Large intestine (tissue), 3 donors: ENCODE measurements around the gene AK9. TPM values are rescaled to one million over a fixed set of nuclear protein-coding genes. Genes with fewer than 3 reads are reported as not detected.

ENCODE experiments used
- DNase-seq, 2 donors: peaks; one replicate each; pipeline versions ENCODE4 v3.0.0 to v3.0.0-alpha.2; 2013
- H3K27ac ChIP-seq: one replicate; pipeline ENCODE4 v1.5.1; 2013; ENCODE audit warnings: low read length
- H3K27me3 ChIP-seq: 2 replicates; pipeline ENCODE4 v1.6.1; 2013; ENCODE audit warnings: low read length; ENCODE audit not compliant: control insufficient read depth, insufficient read depth
- H3K36me3 ChIP-seq: 2 replicates; pipeline ENCODE4 v1.6.1; 2013; ENCODE audit warnings: low read length; ENCODE audit not compliant: control insufficient read depth, insufficient read depth
- H3K4me1 ChIP-seq: one replicate; pipeline ENCODE4 v1.6.1; 2013; ENCODE audit warnings: low read length; ENCODE audit not compliant: control insufficient read depth, insufficient read depth
- H3K4me3 ChIP-seq: one replicate; pipeline ENCODE4 v1.5.1; 2013; ENCODE audit warnings: low read length
- H3K9me3 ChIP-seq: one replicate; pipeline ENCODE4 v1.6.1; 2013; ENCODE audit warnings: mild to moderate bottlenecking, low read depth, low read length, moderate library complexity; ENCODE audit not compliant: control insufficient read depth
- WGBS: methylation state at CpG from one replicate; pipeline ENCODE4 v1.1.5; 2013; ENCODE audit warnings: low lambda C conversion rate; ENCODE audit not compliant: insufficient coverage; 5-methylcytosine and 5-hydroxymethylcytosine counted together
- polyA plus RNA-seq: library from polyadenylated mRNA; unstranded; fragments of 120-200 nt; gene quantifications from one replicate; pipeline ENCODE4 v1.2.1, GENCODE V29; 2013

Gene AK9
- polyA plus RNA-seq, 1 donor, result 7.2 TPM

- Histone ChIP-seq H3K27ac (no peak overlapping the region), H3K27me3 (no peaks in the 10 kb centered on the region), H3K36me3 (peaks cover 60% of the 10 kb centered on the region), H3K4me3 (no peak overlapping the region), H3K4me1 (peaks cover 11% of the 10 kb centered on the region), H3K9me3 (no peaks in the 10 kb centered on the region)
- WGBS, result 100% methylated on average over 1 of the region's 4 CpGs
- DNase-seq, result no peak
These were observed 216.0 kb downstream of the AK9 start for GRCh38 chr6:109474995-109475394.

GRCh38 chr6:109473120-109473519, 217.9 kb downstream of the AK9 start:
- Histone ChIP-seq H3K27me3 (no peaks in the 10 kb centered on the region), H3K4me1 (peaks cover 9% of the 10 kb centered on the region), H3K9me3 (no peaks in the 10 kb centered on the region), H3K36me3 (peaks cover 71% of the 10 kb centered on the region), H3K4me3 (no peak overlapping the region), H3K27ac (no peak overlapping the region)
- DNase-seq, result no peak
- WGBS, result no CpG with 5 or more reads among the region's 3 CpGs

GRCh38 chr6:109472132-109472995, 218.6 kb downstream of the AK9 start:
- no peaks in the 10 kb centered on the region for H3K9me3 ChIP-seq
- H3K4me3 ChIP-seq, result no peak overlapping the region

GRCh38 chr6:109471105-109471810, 219.7 kb downstream of the AK9 start:
- peaks cover 1% of the 10 kb centered on the region for H3K4me1 ChIP-seq
- no peak for DNase-seq
- H3K4me3 ChIP-seq, result no peak overlapping the region
- H3K27me3 ChIP-seq, result no peaks in the 10 kb centered on the region
- peaks cover 74% of the 10 kb centered on the region for H3K36me3 ChIP-seq
- no CpG with 5 or more reads among the region's 5 CpGs for WGBS
- H3K27ac ChIP-seq, result no peak overlapping the region
- no peaks in the 10 kb centered on the region for H3K9me3 ChIP-seq

More at GRCh38 chr6:109472132-109472995, 218.6 kb downstream of the AK9 start:
- 80% methylated on average over 1 of the region's 9 CpGs for WGBS
- peaks cover 2% of the 10 kb centered on the region for H3K4me1 ChIP-seq
- no peak overlapping the region for H3K27ac ChIP-seq
- H3K27me3 ChIP-seq, result no peaks in the 10 kb centered on the region
- peaks cover 77% of the 10 kb centered on the region for H3K36me3 ChIP-seq
- no peak for DNase-seq

GRCh38 chr6:109469591-109470189, 221.3 kb downstream of the AK9 start:
- DNase-seq, result no peak
- no peaks in the 10 kb centered on the region for H3K9me3 ChIP-seq
- no peak overlapping the region for H3K27ac ChIP-seq
- H3K4me3 ChIP-seq, result no peak overlapping the region
- no peaks in the 10 kb centered on the region for H3K27me3 ChIP-seq
- peaks cover 6% of the 10 kb centered on the region for H3K4me1 ChIP-seq
- H3K36me3 ChIP-seq, result peaks cover 78% of the 10 kb centered on the region
- WGBS, result 88% methylated on average over 1 of the region's 5 CpGs

GRCh38 chr6:109467696-109468095, 223.3 kb downstream of the AK9 start:
- Histone ChIP-seq H3K4me3 (no peak overlapping the region), H3K4me1 (peaks cover 6% of the 10 kb centered on the region), H3K27me3 (no peaks in the 10 kb centered on the region), H3K9me3 (no peaks in the 10 kb centered on the region), H3K27ac (no peak overlapping the region), H3K36me3 (peaks cover 63% of the 10 kb centered on the region)
- WGBS, result no CpG with 5 or more reads among the region's 6 CpGs
- no peak for DNase-seq

GRCh38 chr6:109466212-109466923, 224.6 kb downstream of the AK9 start:
- DNase-seq, result peak; percentile 49 to 68
- Histone ChIP-seq H3K27me3 (no peaks in the 10 kb centered on the region), H3K4me3 (no peak overlapping the region), H3K36me3 (peaks cover 54% of the 10 kb centered on the region), H3K4me1 (peaks cover 6% of the 10 kb centered on the region), H3K27ac (peak overlapping the region; percentile 71), H3K9me3 (no peaks in the 10 kb centered on the region)
- WGBS, result no CpG with 5 or more reads among the region's 7 CpGs

GRCh38 chr6:109465772-109466171, 225.2 kb downstream of the AK9 start:
- WGBS, result no CpG with 5 or more reads among the region's 7 CpGs
- peak overlapping the region; percentile 71 for H3K27ac ChIP-seq
- H3K36me3 ChIP-seq, result peaks cover 50% of the 10 kb centered on the region
- no peaks in the 10 kb centered on the region for H3K27me3 ChIP-seq
- H3K4me3 ChIP-seq, result no peak overlapping the region
- H3K9me3 ChIP-seq, result no peaks in the 10 kb centered on the region
- H3K4me1 ChIP-seq, result peaks cover 6% of the 10 kb centered on the region
- DNase-seq, result peak in 1 of 2 donors; percentile 63

- H3K27ac ChIP-seq, result no peak overlapping the region
- no peak for DNase-seq
- no peak overlapping the region for H3K4me3 ChIP-seq
- no CpG with 5 or more reads among the region's 1 CpG for WGBS
- H3K36me3 ChIP-seq, result peaks cover 19% of the 10 kb centered on the region
- peaks cover 22% of the 10 kb centered on the region for H3K4me1 ChIP-seq
- H3K27me3 ChIP-seq, result no peaks in the 10 kb centered on the region
- H3K9me3 ChIP-seq, result no peaks in the 10 kb centered on the region
These were observed 229.1 kb downstream of the AK9 start for GRCh38 chr6:109461733-109462526.
